MCF 10A (cell line): ENCODE data around the gene NRROS. TPM values are rescaled to one million over a fixed set of nuclear protein-coding genes. Genes with fewer than 3 reads are reported as not detected.

Experiments
- BruUV-seq: library from RNA; stranded (reverse); fragments of 400-500 nt; replicated peaks from 2 replicates; lab custom pipeline; 2021; lab: Mats Ljungman, UMichigan
- CTCF ChIA-PET: fragments of 300-600 bp; sonication (Branson Sonifier 250); formaldehyde crosslinking; extraction: SDS; loops from one replicate; lab custom pipeline; 2021; ENCODE audit warnings: antibody characterized with exemption, inconsistent platforms; lab: Yijun Ruan, JAX
- POLR2A ChIA-PET: fragments of 300-600, 350-650 bp; sonication (Branson Sonifier 250); formaldehyde crosslinking; extraction: SDS; loops from one replicate; lab custom pipeline; 2020; ENCODE audit warnings: antibody characterized with exemption, inconsistent platforms; lab: Yijun Ruan, JAX
- DNase-seq: peaks from one replicate; pipeline ENCODE4 v3.0.0-alpha.2; 2018; ENCODE audit not compliant: unreplicated experiment
- H3K27ac Mint-ChIP-seq: one replicate; pipeline ENCODE4 v1.8.0; 2022; ENCODE audit warnings: mild to moderate bottlenecking, low read depth, mixed read lengths; ENCODE audit not compliant: unreplicated experiment
- H3K27me3 Mint-ChIP-seq: one replicate; pipeline ENCODE4 v1.8.0; 2022; ENCODE audit warnings: mixed read lengths; ENCODE audit not compliant: insufficient read depth, unreplicated experiment
- H3K36me3 Mint-ChIP-seq: one replicate; pipeline ENCODE4 v1.8.0; 2022; ENCODE audit warnings: mild to moderate bottlenecking, moderate library complexity, mixed read lengths; ENCODE audit not compliant: insufficient read depth, unreplicated experiment
- H3K4me1 Mint-ChIP-seq: one replicate; pipeline ENCODE4 v1.8.0; 2022; ENCODE audit warnings: mixed read lengths; ENCODE audit not compliant: insufficient read depth, unreplicated experiment
- H3K4me3 Mint-ChIP-seq: one replicate; pipeline ENCODE4 v1.8.0; 2022; ENCODE audit warnings: mild to moderate bottlenecking, moderate library complexity, mixed read lengths; ENCODE audit not compliant: unreplicated experiment
- H3K9me3 Mint-ChIP-seq: one replicate; pipeline ENCODE4 v1.8.0; 2022; ENCODE audit warnings: mixed read lengths; ENCODE audit not compliant: unreplicated experiment
- CTCF ChIP-seq: fragments of 200-600 bp; IDR thresholded peaks from one replicate; pipeline ENCODE4 v1.8.0; 2022; ENCODE audit warnings: antibody characterized with exemption, mild to moderate bottlenecking; ENCODE audit not compliant: unreplicated experiment
- intact Hi-C: fragments of 100-400 bp; cut with micrococcal nuclease; formaldehyde crosslinking; loops from 2 replicates; pipeline ENCODE4 v1.14.1; 2022
- total RNA-seq: library from RNA; stranded (reverse); gene quantifications from 2 replicates; pipeline ENCODE4 v1.2.3, GENCODE V29; 2022

Gene NRROS
- total RNA-seq, 1 experiment from 2014 or later: not detected

GRCh38 chr3:196694941-196695848 lies 55.7 kb downstream of the NRROS start:
- ChIA-PET POLR2A (no interaction called here), CTCF (interaction anchor here (0.6 to 1.2 kb wide), 4 partner anchors 8 to 640 kb away, joined by 3 to 7 read pairs (median 4); no protein-coding TSS in a partner anchor)
- Mint-ChIP-seq H3K36me3 (peaks cover 5% of the 10 kb centered on the region), H3K4me1 (no peaks in the 10 kb centered on the region), H3K9me3 (no peaks in the 10 kb centered on the region), H3K27ac (no peak overlapping the region), H3K27me3 (no peaks in the 10 kb centered on the region), H3K4me3 (no peak overlapping the region)
- intact Hi-C loops: no loop called here
- no TSS peak for BruUV-seq
- TF ChIP-seq CTCF: no peak
- DNase-seq: no peak

- H3K9me3 Mint-ChIP-seq: no peaks in the 10 kb centered on the region
- H3K36me3 Mint-ChIP-seq: peaks cover 5% of the 10 kb centered on the region
- CTCF ChIA-PET: interaction anchor here (0.6 to 1.2 kb wide), 4 partner anchors 8 to 641 kb away, joined by 3 to 7 read pairs (median 4); no protein-coding TSS in a partner anchor
- no peak for TF ChIP-seq CTCF
- no peak overlapping the region for H3K4me3 Mint-ChIP-seq
- H3K27ac Mint-ChIP-seq: no peak overlapping the region
- no peaks in the 10 kb centered on the region for H3K4me1 Mint-ChIP-seq
- BruUV-seq: no TSS peak
- POLR2A ChIA-PET: no interaction called here
- no peaks in the 10 kb centered on the region for H3K27me3 Mint-ChIP-seq
- intact Hi-C loops: no loop called here
- DNase-seq: no peak
These were observed 56.3 kb downstream of the NRROS start for GRCh38 chr3:196695849-196696226.

GRCh38 chr3:196697270-196697669 lies 57.8 kb downstream of the NRROS start:
- no TSS peak for BruUV-seq
- CTCF ChIA-PET: interaction anchor here (0.6 to 1.4 kb wide), 5 partner anchors 12 to 1314 kb away, joined by 3 to 9 read pairs (median 3); no protein-coding TSS in a partner anchor
- POLR2A ChIA-PET: interaction anchor here (1.8 kb wide), 1 partner anchor 13 kb away, joined by 3 read pairs; no protein-coding TSS in a partner anchor
- TF ChIP-seq CTCF: no peak
- intact Hi-C loops: no loop called here
- no peak for DNase-seq
- Mint-ChIP-seq H3K36me3 (peaks cover 5% of the 10 kb centered on the region), H3K9me3 (no peaks in the 10 kb centered on the region), H3K4me1 (no peaks in the 10 kb centered on the region), H3K27me3 (no peaks in the 10 kb centered on the region), H3K27ac (no peak overlapping the region), H3K4me3 (no peak overlapping the region)

- no peaks in the 10 kb centered on the region for H3K4me1 Mint-ChIP-seq
- H3K4me3 Mint-ChIP-seq: no peak overlapping the region
- H3K27me3 Mint-ChIP-seq: no peaks in the 10 kb centered on the region
- TF ChIP-seq CTCF: no peak
- ChIA-PET POLR2A (interaction anchor here (0.9 kb wide), 1 partner anchor 14 kb away, joined by 8 read pairs; no protein-coding TSS in a partner anchor), CTCF (interaction anchor here (0.6 to 0.9 kb wide), 2 partner anchors 176 to 541 kb away, joined by 5 to 7 read pairs; no protein-coding TSS in a partner anchor)
- H3K27ac Mint-ChIP-seq: no peak overlapping the region
- peaks cover 5% of the 10 kb centered on the region for H3K36me3 Mint-ChIP-seq
- DNase-seq: no peak
- no TSS peak for BruUV-seq
- intact Hi-C loops: no loop called here
- H3K9me3 Mint-ChIP-seq: no peaks in the 10 kb centered on the region
These were observed 60.3 kb downstream of the NRROS start for GRCh38 chr3:196699749-196700148.
